T-helper 1 cell treated with Interleukin-12 subunit alpha and Interleukin-12 subunit beta and Interleukin-4 antibody, amounts not matched to agents 30 μg/mL and 1 μg/mL, for 36 hours (primary cell): ENCODE results near the gene LY9.
A peak's percentile ranks its signal among the peaks of the same experiment; 100 is the strongest.

ENCODE experiments used
- H3K27ac Mint-ChIP-seq: one replicate; pipeline ENCODE4 v1.8.0; 2021; ENCODE audit warnings: mild to moderate bottlenecking, mixed read lengths
- H3K27me3 Mint-ChIP-seq: one replicate; pipeline ENCODE4 v1.8.0; 2021; ENCODE audit warnings: low read depth, mixed read lengths
- H3K36me3 Mint-ChIP-seq: one replicate; pipeline ENCODE4 v1.8.0; 2021; ENCODE audit warnings: low read depth, mixed read lengths
- H3K4me1 Mint-ChIP-seq: one replicate; pipeline ENCODE4 v1.8.0; 2021; ENCODE audit warnings: low read depth, mixed read lengths
- H3K4me3 Mint-ChIP-seq: one replicate; pipeline ENCODE4 v1.8.0; 2021; ENCODE audit warnings: mild to moderate bottlenecking, moderate library complexity, mixed read lengths
- H3K9me3 Mint-ChIP-seq: one replicate; pipeline ENCODE4 v1.8.0; 2021; ENCODE audit warnings: mixed read lengths

Gene LY9

GRCh38 chr1:160827418-160827817 lies 31.4 kb downstream of the LY9 start:
- Mint-ChIP-seq H3K4me3 (no peak overlapping the region), H3K4me1 (peaks cover 3% of the 10 kb centered on the region), H3K27me3 (peaks cover 3% of the 10 kb centered on the region), H3K9me3 (no peaks in the 10 kb centered on the region), H3K27ac (no peak overlapping the region), H3K36me3 (no peaks in the 10 kb centered on the region)

GRCh38 chr1:160829766-160830165 lies 33.8 kb downstream of the LY9 start:
- H3K36me3 Mint-ChIP-seq, result no peaks in the 10 kb centered on the region
- no peak overlapping the region for H3K4me3 Mint-ChIP-seq
- H3K4me1 Mint-ChIP-seq, result peaks cover 9% of the 10 kb centered on the region
- H3K27me3 Mint-ChIP-seq, result peaks cover 3% of the 10 kb centered on the region
- H3K27ac Mint-ChIP-seq, result no peak overlapping the region
- H3K9me3 Mint-ChIP-seq, result no peaks in the 10 kb centered on the region

- Mint-ChIP-seq H3K4me1 (peaks cover 12% of the 10 kb centered on the region), H3K27me3 (peaks cover 3% of the 10 kb centered on the region), H3K9me3 (no peaks in the 10 kb centered on the region), H3K36me3 (no peaks in the 10 kb centered on the region), H3K27ac (no peak overlapping the region), H3K4me3 (no peak overlapping the region)
Measured at GRCh38 chr1:160830321-160831153, 34.6 kb downstream of the LY9 start.

- Mint-ChIP-seq H3K4me3 (no peak overlapping the region), H3K27me3 (no peaks in the 10 kb centered on the region), H3K36me3 (no peaks in the 10 kb centered on the region), H3K4me1 (peaks cover 42% of the 10 kb centered on the region), H3K27ac (peak overlapping the region; percentile 42), H3K9me3 (no peaks in the 10 kb centered on the region)
Measured at GRCh38 chr1:160834945-160835565, 39.1 kb downstream of the LY9 start.

- H3K27ac Mint-ChIP-seq, result peak overlapping the region; percentile 42
- no peaks in the 10 kb centered on the region for H3K27me3 Mint-ChIP-seq
- no peak overlapping the region for H3K4me3 Mint-ChIP-seq
- H3K9me3 Mint-ChIP-seq, result no peaks in the 10 kb centered on the region
- no peaks in the 10 kb centered on the region for H3K36me3 Mint-ChIP-seq
- H3K4me1 Mint-ChIP-seq, result peaks cover 42% of the 10 kb centered on the region
Measured at GRCh38 chr1:160835751-160836150, 39.8 kb downstream of the LY9 start.

GRCh38 chr1:160836561-160836960 lies 40.6 kb downstream of the LY9 start:
- Mint-ChIP-seq H3K27me3 (no peaks in the 10 kb centered on the region), H3K36me3 (no peaks in the 10 kb centered on the region), H3K4me1 (peaks cover 42% of the 10 kb centered on the region), H3K4me3 (peak overlapping the region; percentile 32), H3K9me3 (no peaks in the 10 kb centered on the region), H3K27ac (peak overlapping the region; percentile 84)

- Mint-ChIP-seq H3K4me1 (peaks cover 42% of the 10 kb centered on the region), H3K27ac (peak overlapping the region; percentile 84), H3K9me3 (no peaks in the 10 kb centered on the region), H3K36me3 (no peaks in the 10 kb centered on the region), H3K27me3 (no peaks in the 10 kb centered on the region), H3K4me3 (no peak overlapping the region)
Measured at GRCh38 chr1:160836981-160837557, 41.1 kb downstream of the LY9 start.

GRCh38 chr1:160837558-160838205 lies 41.7 kb downstream of the LY9 start:
- Mint-ChIP-seq H3K27me3 (no peaks in the 10 kb centered on the region), H3K4me1 (peaks cover 42% of the 10 kb centered on the region), H3K9me3 (no peaks in the 10 kb centered on the region), H3K27ac (peak overlapping the region; percentile 91), H3K4me3 (peak overlapping the region; percentile 48), H3K36me3 (no peaks in the 10 kb centered on the region)

GRCh38 chr1:160838888-160839287 lies 42.9 kb downstream of the LY9 start:
- H3K9me3 Mint-ChIP-seq, result no peaks in the 10 kb centered on the region
- H3K4me3 Mint-ChIP-seq, result no peak overlapping the region
- peak overlapping the region; percentile 22 for H3K27ac Mint-ChIP-seq
- H3K36me3 Mint-ChIP-seq, result peaks cover 3% of the 10 kb centered on the region
- no peaks in the 10 kb centered on the region for H3K27me3 Mint-ChIP-seq
- peaks cover 39% of the 10 kb centered on the region for H3K4me1 Mint-ChIP-seq

GRCh38 chr1:160839746-160840145 lies 43.8 kb downstream of the LY9 start:
- peaks cover 40% of the 10 kb centered on the region for H3K4me1 Mint-ChIP-seq
- peak overlapping the region; percentile 64 for H3K27ac Mint-ChIP-seq
- no peaks in the 10 kb centered on the region for H3K27me3 Mint-ChIP-seq
- H3K36me3 Mint-ChIP-seq, result peaks cover 5% of the 10 kb centered on the region
- H3K4me3 Mint-ChIP-seq, result no peak overlapping the region
- no peaks in the 10 kb centered on the region for H3K9me3 Mint-ChIP-seq

- Mint-ChIP-seq H3K36me3 (peaks cover 8% of the 10 kb centered on the region), H3K4me3 (no peak overlapping the region), H3K27ac (no peak overlapping the region), H3K9me3 (peaks cover 9% of the 10 kb centered on the region), H3K4me1 (peaks cover 35% of the 10 kb centered on the region), H3K27me3 (peaks cover 4% of the 10 kb centered on the region)
Measured at GRCh38 chr1:160841079-160841478, 45.1 kb downstream of the LY9 start.

- Mint-ChIP-seq H3K4me1 (peaks cover 8% of the 10 kb centered on the region), H3K9me3 (peaks cover 9% of the 10 kb centered on the region), H3K27me3 (peaks cover 25% of the 10 kb centered on the region), H3K4me3 (no peak overlapping the region), H3K36me3 (peaks cover 8% of the 10 kb centered on the region), H3K27ac (no peak overlapping the region)
Measured at GRCh38 chr1:160844447-160845232, 48.7 kb downstream of the LY9 start.

GRCh38 chr1:160846281-160846680 lies 50.3 kb downstream of the LY9 start:
- peaks cover 8% of the 10 kb centered on the region for H3K36me3 Mint-ChIP-seq

GRCh38 chr1:160850541-160850940 lies 54.6 kb downstream of the LY9 start:
- H3K27me3 Mint-ChIP-seq, result peaks cover 21% of the 10 kb centered on the region
- H3K4me1 Mint-ChIP-seq, result no peaks in the 10 kb centered on the region
- H3K9me3 Mint-ChIP-seq, result peaks cover 2% of the 10 kb centered on the region
- H3K4me3 Mint-ChIP-seq, result no peak overlapping the region
- H3K36me3 Mint-ChIP-seq, result no peaks in the 10 kb centered on the region
- no peak overlapping the region for H3K27ac Mint-ChIP-seq

More at GRCh38 chr1:160846281-160846680, 50.3 kb downstream of the LY9 start:
- peaks cover 9% of the 10 kb centered on the region for H3K9me3 Mint-ChIP-seq
- peaks cover 6% of the 10 kb centered on the region for H3K4me1 Mint-ChIP-seq
- no peak overlapping the region for H3K4me3 Mint-ChIP-seq
- no peak overlapping the region for H3K27ac Mint-ChIP-seq
- peaks cover 25% of the 10 kb centered on the region for H3K27me3 Mint-ChIP-seq
